NCI-H2196 treated with DMSO at 0.1 percent for 48 hours (cell line): Measurements from ENCODE around the gene PM20D2.

Experiments used
- DNase-seq: peaks from one replicate; lab custom pipeline; 2025; ENCODE audit not compliant: unreplicated experiment; lab: John Stamatoyannopoulos, UW

Gene PM20D2

GRCh38 chr6:89144354-89144906, 1.4 kb upstream of the PM20D2 start:
- no peak for DNase-seq

- no peak for DNase-seq
Measured at GRCh38 chr6:89145091-89145955, 532 bp upstream of the PM20D2 start.

DNA sequence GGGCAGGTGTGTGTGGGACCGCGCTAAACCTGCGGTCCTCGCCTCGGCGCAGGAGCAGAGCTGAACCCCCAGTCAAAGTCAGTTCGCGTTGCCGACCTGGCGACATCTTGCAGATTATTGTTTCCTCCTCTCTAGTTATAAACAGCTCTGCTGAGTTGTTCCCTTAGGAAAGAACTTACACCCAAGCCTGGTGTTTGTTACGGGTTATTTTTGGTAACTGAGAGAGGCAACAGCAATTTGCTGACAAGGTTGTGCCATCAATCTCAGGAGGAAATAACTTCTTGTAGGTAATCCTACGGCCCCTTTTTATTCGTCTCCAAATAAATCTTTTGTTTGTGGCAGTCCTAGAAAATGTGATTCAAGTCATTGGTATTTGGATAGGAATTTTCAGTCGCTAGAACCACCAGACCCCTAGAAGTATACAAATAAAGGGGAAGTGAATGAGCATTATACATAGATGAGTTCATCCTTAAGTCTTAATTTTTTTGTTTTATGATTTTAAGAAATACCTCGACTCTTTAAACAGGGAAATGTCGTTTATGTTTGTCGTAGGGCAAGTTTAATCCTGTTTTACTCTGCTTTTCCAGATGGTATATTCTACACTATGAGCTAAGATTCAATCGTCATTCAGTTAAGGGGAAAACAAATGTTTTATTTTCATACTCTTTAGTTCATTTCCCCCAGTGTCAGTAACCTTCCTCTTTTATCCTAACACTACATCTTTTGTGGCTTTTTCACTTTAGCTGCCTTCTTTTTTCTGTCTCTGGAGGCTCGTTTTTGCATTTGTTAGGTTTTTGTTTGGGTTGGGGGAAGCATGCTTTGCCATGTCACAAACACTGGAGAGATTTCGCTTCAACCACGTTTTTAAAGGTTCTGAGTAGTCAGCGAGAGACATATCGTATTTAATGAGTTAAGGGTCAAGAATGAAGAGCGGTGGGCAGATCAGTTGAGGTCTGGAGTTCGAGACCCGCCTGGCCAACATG, 1.2 kb downstream of the PM20D2 start:
- no peak for DNase-seq

- DNase-seq = no peak
Measured at GRCh38 chr6:89148016-89148750, 2.3 kb downstream of the PM20D2 start.

DNA sequence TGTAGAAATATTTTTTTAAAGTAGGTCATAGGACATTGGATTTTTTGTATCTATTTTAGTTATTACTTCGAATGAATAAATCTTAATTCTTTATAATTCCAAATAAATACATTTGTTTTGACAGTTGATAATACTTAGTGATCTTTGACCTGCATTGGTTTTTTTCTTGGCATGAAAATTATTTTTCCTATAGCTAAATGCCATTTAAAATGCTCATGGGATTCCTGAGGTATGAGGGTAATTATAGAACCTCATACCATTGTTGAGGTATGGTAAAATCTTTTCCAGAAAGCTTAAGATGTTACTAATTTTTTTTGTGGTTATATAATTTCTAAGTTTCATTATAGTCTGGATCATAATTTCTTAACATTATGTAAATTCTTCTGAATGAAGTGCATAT, 8.3 kb downstream of the PM20D2 start:
- DNase-seq = no peak

DNA sequence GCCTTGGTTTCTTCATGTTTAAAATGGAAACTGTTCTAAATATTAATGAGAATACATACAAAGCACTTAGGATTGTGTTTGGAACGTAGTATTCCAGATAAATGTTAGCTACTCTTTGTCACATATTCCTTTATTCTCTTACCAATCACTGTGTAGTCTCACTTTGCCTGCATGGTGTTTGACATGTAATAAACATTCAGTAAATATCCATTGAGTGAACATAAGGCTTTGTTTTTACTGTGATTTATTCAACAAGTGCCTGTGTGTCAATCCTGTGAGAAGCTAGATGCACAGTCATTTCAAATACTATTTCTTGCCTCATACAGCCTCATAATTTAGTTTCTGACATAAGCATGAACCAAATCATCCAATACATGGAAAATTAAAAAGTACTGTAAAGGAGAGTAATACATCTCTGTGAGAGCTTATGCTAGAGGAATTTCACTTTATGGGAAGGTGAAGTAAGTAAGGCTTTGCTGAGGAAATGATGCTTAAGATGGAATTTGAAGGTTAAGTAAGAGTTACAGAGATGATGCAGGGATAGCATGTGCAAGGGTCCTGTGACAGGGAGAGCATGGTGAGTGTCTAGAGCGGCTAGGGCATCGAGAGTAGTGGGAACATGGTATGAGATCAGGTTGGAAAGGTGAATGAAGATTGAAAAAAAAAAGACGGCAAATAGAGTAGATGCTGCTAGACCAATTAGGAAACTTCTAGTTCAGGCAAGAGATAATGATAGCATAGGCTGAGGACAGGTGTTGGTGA, 14.7 kb downstream of the PM20D2 start:
- DNase-seq = no peak

GRCh38 chr6:89161326-89162046, 15.6 kb downstream of the PM20D2 start:
- no peak for DNase-seq

- no peak for DNase-seq
Measured at GRCh38 chr6:89162047-89162371, 16.2 kb downstream of the PM20D2 start.

DNA sequence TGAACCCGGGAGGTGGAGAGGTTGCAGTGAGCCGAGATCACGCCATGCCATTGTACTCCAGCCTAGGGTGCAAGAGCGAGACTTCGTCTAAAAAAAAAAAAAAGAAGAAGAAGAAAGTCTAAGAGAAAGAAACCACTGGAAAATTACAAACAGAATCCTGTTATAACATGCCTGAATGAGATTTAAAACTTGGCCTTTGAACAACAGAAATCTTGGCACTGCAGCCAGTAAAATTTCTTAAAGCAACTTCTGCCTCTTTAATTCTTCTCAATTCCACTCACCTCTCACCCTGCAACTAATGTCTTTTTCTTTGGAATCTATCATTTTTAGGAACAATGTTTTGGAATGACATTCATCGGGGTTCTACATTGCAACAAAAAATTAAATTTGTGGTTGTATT, 26.3 kb downstream of the PM20D2 start:
- DNase-seq = no peak

DNA sequence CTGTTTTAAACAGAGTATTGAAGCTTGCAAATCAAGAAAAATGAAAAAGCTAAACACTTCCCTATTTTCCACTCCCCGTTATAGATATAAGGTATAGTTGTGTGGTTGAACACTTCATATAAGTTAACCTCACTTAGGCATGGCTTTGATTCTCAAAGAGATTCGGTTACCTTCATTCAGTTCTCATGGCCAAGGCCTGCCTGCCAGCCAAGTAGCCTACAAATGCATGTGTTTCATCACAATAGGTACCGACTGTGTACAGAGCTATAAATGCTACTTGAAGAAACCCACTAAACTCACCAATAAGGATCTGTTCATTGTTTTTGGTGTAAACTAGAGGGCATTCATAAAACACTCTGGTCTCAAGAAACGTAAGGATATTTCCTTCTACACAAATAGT, 27.8 kb downstream of the PM20D2 start:
- no peak for DNase-seq

- no peak for DNase-seq
Measured at GRCh38 chr6:89180112-89180511, 34.3 kb downstream of the PM20D2 start.

DNA sequence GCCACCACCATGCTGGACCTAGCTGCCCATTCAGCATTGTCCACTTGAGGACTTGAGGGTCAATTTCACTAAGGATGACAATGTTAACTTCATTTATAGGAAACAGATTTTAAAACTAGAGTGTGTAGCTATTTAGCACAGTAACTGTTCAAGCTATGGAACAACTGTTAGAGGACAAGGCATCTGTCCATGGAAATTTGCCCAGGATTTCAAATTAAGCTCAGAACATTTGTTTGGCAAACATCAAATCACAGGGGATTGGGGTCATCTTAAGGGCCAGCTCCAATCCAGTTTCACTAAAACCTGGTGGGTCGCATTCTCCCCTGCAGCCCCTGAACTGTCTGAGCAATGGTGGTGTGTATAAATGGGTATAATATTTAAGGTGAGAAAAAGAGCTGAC, 35.1 kb downstream of the PM20D2 start:
- DNase-seq = no peak

DNA sequence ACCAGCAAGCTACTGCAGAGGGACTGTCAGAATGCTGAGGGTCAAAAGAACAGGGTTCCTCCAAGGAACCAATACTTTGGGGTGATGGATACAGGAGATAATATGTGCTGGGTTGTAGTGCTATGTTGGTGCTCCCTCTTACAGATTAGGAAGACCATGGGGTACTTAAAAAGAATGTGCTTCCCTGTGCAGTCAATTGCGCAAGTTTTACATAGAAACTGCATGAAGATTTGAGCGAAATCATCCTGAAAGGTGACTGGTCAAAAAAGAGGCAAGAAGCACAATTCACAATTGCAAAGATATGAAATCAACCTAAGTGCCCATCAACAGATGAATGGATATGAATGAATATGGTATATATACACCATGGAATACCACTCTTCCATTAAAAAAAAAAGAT, 37.4 kb downstream of the PM20D2 start:
- no peak for DNase-seq

DNA sequence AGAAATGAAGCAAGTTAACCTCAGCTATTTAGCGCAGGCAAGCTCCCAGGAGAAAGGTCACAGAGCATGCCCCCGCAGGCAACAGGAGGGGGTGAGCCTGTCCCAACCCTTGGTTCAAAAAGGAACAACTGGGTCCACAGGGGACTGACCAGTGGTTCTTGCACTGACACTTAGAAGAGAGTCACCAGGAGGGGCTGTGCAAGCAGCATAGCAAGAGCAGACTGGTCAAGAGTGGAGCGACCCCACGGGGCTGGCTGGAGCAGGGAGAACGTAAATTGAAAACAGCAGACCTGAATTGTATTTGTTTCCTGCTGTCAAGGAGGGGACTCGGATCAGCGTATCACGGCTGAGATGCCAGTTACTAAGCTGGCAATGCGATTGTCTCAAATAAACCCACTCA, 38.5 kb downstream of the PM20D2 start:
- DNase-seq = no peak

DNA sequence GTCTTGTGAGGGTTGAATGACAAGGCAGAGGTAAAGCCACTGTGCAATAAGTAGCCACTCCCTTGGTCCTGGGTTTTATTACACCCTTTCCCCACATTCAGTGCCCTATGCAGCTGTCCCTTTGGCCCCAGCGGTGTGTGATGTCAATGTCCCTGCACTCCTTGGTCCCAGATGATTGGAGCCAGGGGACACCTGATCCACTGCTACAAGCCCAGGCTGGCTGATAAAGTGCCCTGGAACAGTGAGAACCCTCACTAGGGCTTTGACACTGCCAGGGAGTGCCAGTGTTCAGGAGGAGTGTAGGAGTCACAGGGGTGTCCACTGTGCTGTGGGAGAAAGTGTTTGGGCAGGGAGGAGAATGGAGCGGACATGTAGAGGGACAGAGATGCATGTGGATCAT, 40.9 kb downstream of the PM20D2 start:
- DNase-seq = no peak

DNA sequence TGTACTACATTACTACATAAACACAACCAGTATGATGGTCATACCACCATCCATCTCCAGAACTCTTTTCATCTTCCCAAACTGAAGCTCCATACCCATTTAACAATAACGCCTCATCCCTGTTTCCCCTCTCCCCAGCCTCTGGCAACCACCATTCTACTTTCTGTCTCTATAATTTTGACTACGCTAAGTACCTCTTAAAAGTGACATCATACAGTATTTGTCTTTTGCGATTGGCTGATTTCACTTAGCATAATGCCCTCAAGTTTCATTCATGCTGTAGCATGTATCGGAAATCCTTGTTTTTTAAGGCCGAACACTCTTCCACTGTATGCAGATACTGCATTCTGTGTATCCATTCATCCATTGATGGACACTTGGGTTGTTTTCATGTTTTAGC, 41.6 kb downstream of the PM20D2 start:
- DNase-seq = no peak

- no peak for DNase-seq
Measured at GRCh38 chr6:89190741-89191140, 44.9 kb downstream of the PM20D2 start.

- no peak for DNase-seq
Measured at GRCh38 chr6:89194559-89194958, 48.7 kb downstream of the PM20D2 start.

DNA sequence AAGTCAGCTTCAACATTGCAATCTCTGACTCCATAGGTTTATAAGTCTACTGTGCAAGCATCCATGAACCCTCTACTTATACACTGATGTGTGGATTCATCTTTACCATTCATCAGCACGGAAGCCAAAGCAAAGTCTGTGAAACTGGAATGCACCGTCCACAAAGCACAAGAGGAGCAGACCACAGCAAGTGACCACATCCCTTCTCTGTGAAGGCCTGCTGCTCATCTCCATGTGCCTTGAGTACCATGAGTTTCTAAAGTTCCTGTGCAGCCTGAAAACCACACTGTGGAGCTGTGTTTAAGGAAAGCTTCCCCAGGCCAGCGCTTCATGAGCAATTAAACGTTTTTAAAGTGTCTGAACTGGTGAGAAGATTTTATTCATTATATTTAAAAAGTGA, 51.3 kb downstream of the PM20D2 start:
- no peak for DNase-seq

- no peak for DNase-seq
Measured at GRCh38 chr6:89198235-89198634, 52.4 kb downstream of the PM20D2 start.
